Ishikawa (cell line): Measurements from ENCODE around the gene UGT1A8.

ENCODE experiments used
- CEBPB ChIP-seq: IDR thresholded peaks from 2 replicates; pipeline ENCODE4 v1.6.1; 2012
- CREB1 ChIP-seq: IDR thresholded peaks from 2 replicates; pipeline ENCODE4 v1.6.1; 2012; ENCODE audit warnings: low read depth
- EGR1 ChIP-seq: IDR thresholded peaks from 2 replicates; pipeline ENCODE4 v1.6.1; 2012
- RAD21 ChIP-seq: IDR thresholded peaks from 2 replicates; pipeline ENCODE4 v1.6.1; 2012; ENCODE audit warnings: low read depth
- REST ChIP-seq: IDR thresholded peaks from 2 replicates; pipeline ENCODE4 v1.6.1; 2012; ENCODE audit warnings: low read depth, mild to moderate bottlenecking
- TCF12 ChIP-seq: IDR thresholded peaks from 2 replicates; pipeline ENCODE4 v1.6.1; 2012; ENCODE audit warnings: low read depth
- YY1 ChIP-seq: IDR thresholded peaks from 2 replicates; pipeline ENCODE4 v1.6.1; 2012; ENCODE audit warnings: low read depth
- TF ChIP-seq, protein P1 (sequence below): IDR thresholded peaks from 2 replicates; pipeline ENCODE4 v1.6.1; 2012

DNA sequence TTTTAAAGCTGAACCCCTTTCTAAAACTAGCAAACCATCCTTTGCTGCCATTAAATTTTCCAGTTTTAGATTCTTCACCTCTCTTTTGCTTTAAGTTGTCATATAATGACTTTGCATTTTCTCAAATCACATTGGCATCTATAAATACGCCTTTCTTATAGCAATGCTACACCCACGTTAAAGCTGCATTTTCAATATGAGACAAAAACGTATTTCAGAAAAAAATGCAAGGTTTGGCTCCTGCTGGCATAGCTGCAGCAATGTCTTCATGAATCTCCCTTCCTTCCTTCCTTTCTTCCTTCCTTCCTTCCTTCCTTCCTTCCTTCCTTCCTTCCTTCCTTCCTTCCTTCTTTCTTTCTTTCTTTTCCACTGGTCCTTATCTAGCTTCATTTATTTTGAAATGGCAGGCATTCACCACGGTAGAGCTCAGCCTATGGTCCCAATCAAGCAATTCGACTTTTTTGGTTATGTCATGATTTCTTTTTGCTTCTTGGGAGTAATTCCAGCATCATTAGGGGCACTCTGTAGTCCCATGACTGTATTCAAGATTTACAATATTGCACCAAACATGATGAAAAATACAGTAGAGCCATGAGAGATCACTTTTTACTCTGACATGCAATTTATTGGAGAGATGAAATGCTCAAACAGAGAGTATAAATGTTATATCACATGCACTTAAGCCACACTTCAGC, 10.0 kb downstream of the UGT1A8 start:
- TF ChIP-seq CEBPB = no peak
- no peak for TF ChIP-seq EGR1
- TF ChIP-seq, protein P1, sequence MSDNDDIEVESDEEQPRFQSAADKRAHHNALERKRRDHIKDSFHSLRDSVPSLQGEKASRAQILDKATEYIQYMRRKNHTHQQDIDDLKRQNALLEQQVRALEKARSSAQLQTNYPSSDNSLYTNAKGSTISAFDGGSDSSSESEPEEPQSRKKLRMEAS = no peak
- TF ChIP-seq TCF12 = no peak
- TF ChIP-seq REST = no peak
- no peak for TF ChIP-seq YY1
- TF ChIP-seq CREB1 = no peak
- TF ChIP-seq RAD21 = no peak
